H4 (cell line): ENCODE results near the gene OR2T10. TPM values are rescaled to one million over a fixed set of nuclear protein-coding genes. Genes with fewer than 3 reads are reported as not detected.
"Not testable (repeated sequence)": the region's sequence is repeated elsewhere in the genome, so short reads cannot be mapped to it uniquely, and the experiment has no call there.

Source experiments
- DNase-seq: peaks from one replicate; pipeline ENCODE4 v3.0.0-alpha.2; 2015; ENCODE audit warnings: low spot score
- total RNA-seq: library from RNA; depleted of rRNA; stranded (reverse); fragments of >200 nt; shearing (Covaris generic); gene quantifications from 2 replicates; pipeline ENCODE4 v1.2.3, GENCODE V29; 2014; rRNA removed

Gene OR2T10, protein sequence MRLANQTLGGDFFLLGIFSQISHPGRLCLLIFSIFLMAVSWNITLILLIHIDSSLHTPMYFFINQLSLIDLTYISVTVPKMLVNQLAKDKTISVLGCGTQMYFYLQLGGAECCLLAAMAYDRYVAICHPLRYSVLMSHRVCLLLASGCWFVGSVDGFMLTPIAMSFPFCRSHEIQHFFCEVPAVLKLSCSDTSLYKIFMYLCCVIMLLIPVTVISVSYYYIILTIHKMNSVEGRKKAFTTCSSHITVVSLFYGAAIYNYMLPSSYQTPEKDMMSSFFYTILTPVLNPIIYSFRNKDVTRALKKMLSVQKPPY
- total RNA-seq: not detected in 2 replicates

DNA sequence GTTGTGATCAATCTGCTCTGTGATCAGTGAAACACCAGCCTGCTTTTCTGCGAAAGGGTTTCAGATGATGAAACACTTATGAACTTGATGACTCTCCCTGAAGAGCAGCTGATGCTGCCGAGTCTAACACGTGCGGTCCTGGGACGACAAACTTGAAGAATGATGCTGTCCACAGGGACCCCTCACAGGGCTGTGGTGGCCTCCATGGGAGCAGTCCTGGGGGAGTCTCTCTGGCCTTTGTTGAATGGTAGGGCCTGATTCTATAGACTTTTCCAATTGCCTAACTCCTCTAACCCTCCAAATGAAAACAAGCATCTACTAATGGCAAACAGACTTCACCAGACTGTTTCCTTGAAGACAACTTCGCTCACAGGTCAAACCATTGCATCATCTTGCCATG, at the start of gene OR2T10:
Gene OR2T10 (minus strand): TSS at position 112 of the 400 bp plus-strand sequence. CDS start 3,932 bp downstream, outside the sequence.
- no peak for DNase-seq

GRCh38 chr1:248645178-248645577, 47.7 kb upstream of the OR2T10 start, which contains the start of gene OR2T35:
TSS of gene OR2T35 (minus strand) at chr1:248645278. CDS start at chr1:248639258, 6,020 bp downstream.
- not testable (repeated sequence) for DNase-seq

DNA sequence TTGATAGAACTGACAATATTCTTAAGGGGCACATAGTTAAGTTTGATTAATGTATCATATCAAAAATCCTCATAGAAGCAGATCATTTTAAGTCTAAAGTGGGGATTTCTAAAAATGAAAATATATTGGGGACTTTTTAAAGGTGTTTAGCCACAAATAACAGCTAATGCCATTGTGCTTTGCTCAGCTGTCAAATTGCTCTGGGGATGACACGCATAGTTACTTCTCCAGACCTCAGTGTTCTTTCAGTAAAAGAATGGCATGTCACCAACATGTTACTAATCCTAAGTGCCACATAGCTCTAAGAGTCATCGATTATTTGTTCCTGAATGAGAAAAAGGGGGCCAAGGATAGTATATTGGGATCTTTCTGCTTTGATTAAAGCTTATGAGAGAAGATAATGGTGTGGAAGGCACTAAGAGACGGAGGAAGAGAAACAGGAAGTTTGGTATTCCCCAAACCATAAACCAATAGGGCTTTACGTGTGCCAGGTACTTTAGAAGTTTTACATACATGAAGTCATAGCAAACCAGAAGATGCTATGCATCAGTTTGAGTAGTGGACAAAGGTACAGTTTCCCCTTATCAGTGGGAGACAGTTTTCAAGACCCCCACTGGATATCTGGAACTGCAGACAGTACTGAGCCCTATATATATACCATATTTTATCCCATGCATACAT, 45.6 kb upstream of the OR2T10 start:
- DNase-seq: not testable (repeated sequence)

- not testable (repeated sequence) for DNase-seq
Measured at GRCh38 chr1:248641583-248641982, 44.1 kb upstream of the OR2T10 start.

- not testable (repeated sequence) for DNase-seq
Measured at GRCh38 chr1:248640906-248641305, 43.4 kb upstream of the OR2T10 start.

- not testable (repeated sequence) for DNase-seq
Measured at GRCh38 chr1:248639652-248640051, 42.2 kb upstream of the OR2T10 start.

DNA sequence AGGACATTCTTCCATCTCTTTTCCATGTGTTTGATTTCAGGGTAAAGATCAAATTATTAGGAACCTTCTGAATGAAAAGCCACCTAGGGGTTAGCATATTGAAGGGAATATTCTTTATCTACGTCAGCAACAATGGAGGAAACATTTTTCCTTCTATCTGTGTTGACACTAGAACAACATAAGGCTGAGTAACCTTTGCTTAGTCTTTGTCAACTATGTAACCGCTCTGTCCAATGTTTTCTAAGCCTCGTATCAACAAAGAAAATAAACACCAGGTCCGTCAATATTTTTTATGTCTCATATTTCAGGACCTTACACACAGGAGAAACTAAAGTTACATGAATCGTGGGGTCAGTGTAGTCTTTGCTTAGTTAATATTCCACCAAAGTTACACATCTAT, 39.1 kb upstream of the OR2T10 start:
- DNase-seq: not testable (repeated sequence)

GRCh38 chr1:248634991-248635390, 37.5 kb upstream of the OR2T10 start, which contains the start of gene OR2T11:
TSS of gene OR2T11 (minus strand) at chr1:248635091. CDS start at chr1:248627128, 7,963 bp downstream.
- not testable (repeated sequence) for DNase-seq

GRCh38 chr1:248631354-248632008, 34.0 kb upstream of the OR2T10 start:
- no peak for DNase-seq

DNA sequence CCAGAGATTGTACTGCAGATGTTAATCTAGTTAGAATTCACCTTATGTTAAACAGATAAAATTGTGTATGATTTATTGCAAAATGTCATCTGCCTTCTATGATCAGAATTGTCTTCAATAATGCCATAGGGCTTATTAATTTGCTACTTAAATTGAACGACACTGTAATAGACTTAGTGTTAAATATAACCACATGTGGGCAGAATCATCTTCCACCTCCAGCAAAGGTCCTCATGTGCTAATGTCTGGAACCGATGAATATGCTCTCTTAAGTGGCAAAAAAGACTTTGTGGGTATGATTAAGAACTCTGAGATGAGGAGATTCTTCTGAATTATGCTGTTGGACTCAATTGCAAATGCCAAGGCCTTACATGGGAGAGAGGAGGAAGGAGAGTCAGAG, 33.1 kb upstream of the OR2T10 start:
- no peak for DNase-seq

- no peak for DNase-seq
Measured at GRCh38 chr1:248627971-248628844, 30.7 kb upstream of the OR2T10 start.

GRCh38 chr1:248625971-248626370, 28.5 kb upstream of the OR2T10 start:
- DNase-seq: no peak

- no peak for DNase-seq
Measured at GRCh38 chr1:248625166-248625565, 27.7 kb upstream of the OR2T10 start.

DNA sequence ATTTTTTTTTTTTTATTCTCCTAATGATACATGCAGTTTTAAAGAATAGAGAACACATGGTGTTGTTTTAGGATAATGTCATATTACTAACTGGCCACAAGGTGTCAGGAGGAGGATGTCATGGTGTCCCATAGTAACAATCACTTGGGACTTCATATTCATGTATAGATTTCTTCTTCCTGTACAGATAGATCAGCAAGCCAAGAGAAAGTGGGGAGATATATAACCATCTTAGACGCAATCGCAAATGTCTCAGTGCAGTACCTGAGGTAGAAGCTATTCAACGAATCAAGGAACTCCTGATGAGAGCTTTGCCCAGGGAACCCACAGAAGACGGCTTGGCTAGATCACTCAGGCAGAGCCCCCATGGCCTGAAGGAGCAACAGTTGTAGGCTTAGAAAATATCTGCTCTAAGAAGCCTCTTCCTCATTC, 25.1 kb upstream of the OR2T10 start:
- DNase-seq: peak; percentile 37

- DNase-seq: no peak
Measured at GRCh38 chr1:248621770-248622169, 24.3 kb upstream of the OR2T10 start.

DNA sequence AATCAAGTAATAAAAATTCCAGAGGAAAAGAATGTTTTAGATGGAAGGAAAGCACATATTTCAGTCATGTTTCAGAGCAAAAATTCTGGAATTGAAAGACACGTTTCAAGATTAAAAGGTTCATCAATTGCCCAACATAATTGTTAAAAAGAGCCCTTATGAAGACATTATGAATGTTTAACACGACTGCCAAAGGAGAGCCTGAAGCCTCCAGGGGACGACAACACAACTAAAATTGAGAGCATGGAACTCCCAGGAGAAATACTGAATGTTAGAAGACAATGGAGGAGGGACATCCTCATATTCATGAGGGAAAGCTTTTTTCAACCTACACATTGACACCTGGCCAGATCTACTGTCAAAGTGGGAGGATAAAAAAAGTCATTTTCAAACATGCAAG, 21.4 kb upstream of the OR2T10 start:
- peak; percentile 21 for DNase-seq

- no peak for DNase-seq
Measured at GRCh38 chr1:248618119-248618518, 20.6 kb upstream of the OR2T10 start.

DNA sequence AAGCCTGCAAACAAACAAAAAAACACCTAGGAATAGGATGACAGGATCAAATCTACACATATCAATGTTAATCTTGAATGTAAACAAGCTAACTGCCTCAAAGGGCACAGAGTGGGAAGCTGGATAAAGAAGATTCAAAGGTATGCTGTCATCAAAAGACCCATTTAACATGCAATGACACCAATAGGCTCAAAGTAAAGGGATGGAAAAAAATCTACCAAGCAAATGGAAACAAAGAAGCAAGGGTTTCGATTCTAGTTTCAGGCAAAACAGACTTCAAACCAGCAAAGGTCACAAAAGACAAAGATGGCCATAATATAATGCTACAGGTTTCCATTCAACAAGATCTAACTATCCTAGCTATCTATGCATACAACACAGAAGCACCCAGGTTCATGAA, 16.2 kb upstream of the OR2T10 start:
- DNase-seq: no peak

DNA sequence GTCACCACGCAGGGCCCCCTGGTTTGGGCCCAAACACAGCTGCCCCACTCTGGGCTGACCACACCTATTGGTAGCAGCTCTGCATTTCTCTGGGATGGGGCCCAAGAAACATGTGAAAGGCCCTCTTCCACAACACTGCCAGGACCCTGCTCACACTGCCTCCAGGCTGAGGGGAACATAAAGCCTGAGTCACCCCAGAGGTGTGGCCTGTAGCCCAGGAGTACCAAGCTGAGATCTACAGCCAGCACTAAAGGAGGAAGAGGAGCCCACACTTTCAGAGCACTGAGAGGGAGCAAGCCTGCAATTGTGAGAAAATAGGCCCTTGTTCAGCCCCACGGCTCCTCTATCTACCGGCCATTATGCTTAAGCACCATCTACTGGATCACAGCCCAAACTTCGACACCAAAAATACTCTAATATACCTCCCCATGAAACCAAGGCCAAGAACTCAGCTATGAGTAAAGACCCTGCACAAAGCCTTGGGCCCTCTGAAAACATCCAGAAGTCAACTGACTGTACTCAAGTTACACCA, 14.4 kb upstream of the OR2T10 start:
- DNase-seq: peak; percentile 29

DNA sequence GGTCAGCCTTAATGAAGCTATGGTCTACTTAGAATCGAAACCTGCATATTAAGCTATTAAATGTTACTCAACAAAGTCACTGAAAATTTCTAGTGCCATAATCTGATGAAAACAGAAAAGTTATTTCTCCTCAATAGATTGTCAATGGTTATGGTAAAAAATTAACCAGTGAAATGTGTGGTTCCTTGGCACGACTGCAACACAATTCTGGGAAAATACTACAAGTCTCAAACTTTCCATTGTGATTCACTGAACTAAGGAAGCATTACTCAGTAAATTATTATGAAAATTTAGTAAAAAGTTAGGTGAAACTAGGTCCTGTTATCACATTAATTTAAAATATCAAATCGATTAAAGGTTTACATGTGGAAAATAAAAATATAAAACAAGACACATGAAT, 12.8 kb upstream of the OR2T10 start:
- DNase-seq: no peak

GRCh38 chr1:248599396-248599795, 1.9 kb upstream of the OR2T10 start:
- DNase-seq: no peak
